Erythroblast (primary cell): ENCODE data around the gene KIF5C.

ENCODE experiments used
- GATA1 ChIP-seq: IDR thresholded peaks from 2 replicates; pipeline ENCODE4 v1.6.1; 2011; ENCODE audit warnings: low read depth, mild to moderate bottlenecking, control low read depth, low read length, moderate library complexity
- POLR2A ChIP-seq: IDR thresholded peaks from 2 replicates; pipeline ENCODE4 v1.6.1; 2011; ENCODE audit warnings: mild to moderate bottlenecking, low read length

- TF ChIP-seq POLR2A (no peak), GATA1 (no peak)
Observed at GRCh38 chr2:148861367-148861766, 13.7 kb upstream of the KIF5C start.
